ENCODE measurements around the gene TRIM15. TPM values are rescaled to one million over a fixed set of nuclear protein-coding genes. Genes with fewer than 3 reads are reported as not detected.

Gene TRIM15
- total and polyA plus RNA-seq, 10 of the 15 experiments (the other 5 are each of a cell fraction or from before 2014, with no cell fraction given) = 0.29 TPM; not detected in 9

GRCh38 chr6:30154709-30155519 is 8.4 kb upstream of the TRIM15 start:
- TF ChIP-seq ATF7 (IDR thresholded peaks at IDR 0.05; ENCODE audit: low read depth) = no peak
- TF ChIP-seq CHD1 (IDR thresholded peaks at IDR 0.05; ENCODE audit: low read depth, low read length) = no peak
- no peak for TF ChIP-seq ZBTB11 (CRISPR knock-in tag; IDR thresholded peaks at IDR 0.05)
- TF ChIP-seq KLF5 (IDR thresholded peaks at IDR 0.05; ENCODE audit: partially characterized antibody) = no peak
- no peak for TF ChIP-seq MEF2B (IDR thresholded peaks at IDR 0.05; ENCODE audit: partially characterized antibody, poor library complexity, severe bottlenecking)
- TF ChIP-seq MTA3 (IDR thresholded peaks at IDR 0.05; ENCODE audit: borderline replicate concordance, low read length) = no peak
- no peak for TF ChIP-seq EP300 (IDR thresholded peaks at IDR 0.05; ENCODE audit: borderline replicate concordance in 1 of 2, control insufficient read depth in 1 of 2, low read depth in 2 of 2, low read length in 2 of 2)
- no peak for TF ChIP-seq SIX5 (IDR thresholded peaks at IDR 0.05; ENCODE audit: low read depth, low read length, severe bottlenecking)
- TF ChIP-seq REST (IDR thresholded peaks at IDR 0.05; ENCODE audit: low read depth, low read length) = no peak
- 42% methylated on average over 12 of the region's 12 CpGs for WGBS (ENCODE audit: insufficient coverage, insufficient replicate concordance, low lambda C conversion rate, missing lambda C conversion rate)
- SMC1A ChIA-PET (ENCODE audit: uncharacterized antibody, unreplicated experiment) = interaction anchor here (1.1 kb wide), 1 partner anchor 52 kb away, joined by 4 read pairs; no protein-coding TSS in a partner anchor
- FAIRE-seq = no peak
- no peak for DNase-seq (ENCODE audit: low read depth, low spot score)
- Histone ChIP-seq H3K27ac (ENCODE audit: control insufficient read depth, insufficient read depth) (no peak overlapping the region), H4K20me1 (ENCODE audit: control insufficient read depth, insufficient read depth) (no peaks in the 10 kb centered on the region), H3K4me3 (no peak overlapping the region), H3K36me3 (ENCODE audit: control insufficient read depth in 2 of 2, insufficient read depth in 2 of 2, low read length in 1 of 2) (no peaks in the 10 kb centered on the region), H3K9ac (ENCODE audit: control insufficient read depth, insufficient read depth, low read length) (no peak overlapping the region), H3K4me2 (ENCODE audit: control insufficient read depth, insufficient read depth) (no peak overlapping the region), H3K9me3 (replicated peaks; ENCODE audit: control insufficient read depth, insufficient read depth, low read length) (no peaks in the 10 kb centered on the region), H3K4me1 (ENCODE audit: control insufficient read depth, insufficient read depth, low read length) (peaks cover 4% of the 10 kb centered on the region; the same call in 1 of the 2 replicates), H2AFZ (ENCODE audit: control insufficient read depth, low read depth, low read length) (no peak overlapping the region), H3K79me2 (ENCODE audit: control insufficient read depth, insufficient read depth, low read length) (no peaks in the 10 kb centered on the region), H3K27me3 (replicated peaks in 1 of 2; ENCODE audit: control insufficient read depth in 2 of 2, insufficient read depth in 2 of 2, low read length in 1 of 2) (peaks cover 2% of the 10 kb centered on the region in 2 experiments; a peak in 3 of 4 replicates)
- RAD21 ChIA-PET (ENCODE audit: unreplicated experiment) = interaction anchor here (0.9 to 1.0 kb wide), 2 partner anchors 12 to 52 kb away, joined by 3 to 8 read pairs; no protein-coding TSS in a partner anchor
- intact Hi-C loops (cut with micrococcal nuclease; ENCODE audit: unreplicated experiment) (no loop called here), in situ Hi-C loops (cut with MboI) (no loop called here)
- no TSS peak for BruUV-seq (replicated peaks)
- CTCF ChIA-PET = interaction anchor here (1.1 kb wide), 1 partner anchor 13 kb away, joined by 4 read pairs; no protein-coding TSS in a partner anchor
- no peak for ATAC-seq
- POLR2A ChIA-PET = no interaction called here

Data from GM12878 (cell line).